Duodenal mucosa (tissue), 2 donors: Measurements from ENCODE around the gene ID1.
"Not testable (repeated sequence)": the region's sequence is repeated elsewhere in the genome, so short reads cannot be mapped to it uniquely, and the experiment has no call there.

Source experiments
- H3K27ac ChIP-seq: one replicate; pipeline ENCODE4 v1.7.0; 2013; ENCODE audit warnings: low read depth, low read length
- H3K27me3 ChIP-seq, 2 donors: one replicate each; pipeline ENCODE4 v1.7.0; 2013; ENCODE audit warnings: low read length in 2 of 2, control low read depth in 1 of 2; ENCODE audit not compliant: insufficient read depth in 2 of 2, control insufficient read depth in 1 of 2
- H3K36me3 ChIP-seq, 2 donors: one replicate each; pipeline ENCODE4 v1.7.0; 2013; ENCODE audit warnings: low read length in 2 of 2, control low read depth in 1 of 2; ENCODE audit not compliant: insufficient read depth in 2 of 2, control insufficient read depth in 1 of 2
- H3K4me1 ChIP-seq, 2 donors: one replicate each; pipeline ENCODE4 v1.7.0; 2013; ENCODE audit warnings: low read length in 2 of 2, control low read depth in 1 of 2; ENCODE audit not compliant: insufficient read depth in 2 of 2, control insufficient read depth in 1 of 2
- H3K4me3 ChIP-seq, 2 donors: one replicate each; pipeline ENCODE4 v1.7.0; 2013; ENCODE audit warnings: low read length in 2 of 2, low read depth in 1 of 2
- H3K9ac ChIP-seq, 2 donors: one replicate each; pipeline ENCODE4 v1.7.0; 2013; ENCODE audit warnings: low read length in 2 of 2, low read depth in 1 of 2
- H3K9me3 ChIP-seq, 2 donors: one replicate each; pipeline ENCODE4 v1.7.0; 2013; ENCODE audit warnings: low read length in 2 of 2, control low read depth in 1 of 2; ENCODE audit not compliant: control insufficient read depth in 1 of 2

ID1 gene

GRCh38 chr20:31587545-31588389 lies 17.3 kb upstream of the ID1 start:
- Histone ChIP-seq H3K36me3 (no peaks in the 10 kb centered on the region), H3K27ac (peak overlapping the region; percentile 32), H3K4me1 (peaks cover 4% of the 10 kb centered on the region in 2 donors), H3K4me3 (peak overlapping the region; percentile 69 to 70), H3K27me3 (no peaks in the 10 kb centered on the region), H3K9ac (peak overlapping the region; percentile 65 to 72), H3K9me3 (no peaks in the 10 kb centered on the region)

GRCh38 chr20:31590717-31591225 lies 14.3 kb upstream of the ID1 start:
- Histone ChIP-seq H3K9ac (no peak overlapping the region), H3K27ac (no peak overlapping the region), H3K9me3 (no peaks in the 10 kb centered on the region), H3K4me1 (peaks cover 20 to 24% of the 10 kb centered on the region in 2 donors), H3K4me3 (no peak overlapping the region), H3K36me3 (no peaks in the 10 kb centered on the region), H3K27me3 (no peaks in the 10 kb centered on the region)

GRCh38 chr20:31593221-31594001 lies 11.7 kb upstream of the ID1 start:
- Histone ChIP-seq H3K36me3 (no peaks in the 10 kb centered on the region), H3K9me3 (no peaks in the 10 kb centered on the region), H3K4me1 (peaks cover 27 to 34% of the 10 kb centered on the region in 2 donors), H3K27ac (peak overlapping the region; percentile 93), H3K27me3 (no peaks in the 10 kb centered on the region), H3K4me3 (peak overlapping the region in 1 of 2 donors; percentile 13), H3K9ac (peak overlapping the region; percentile 45 to 51)

- H3K9ac ChIP-seq, result peak overlapping the region; percentile 16 to 45
- H3K9me3 ChIP-seq, result no peaks in the 10 kb centered on the region
- H3K27me3 ChIP-seq, result no peaks in the 10 kb centered on the region
- H3K27ac ChIP-seq, result peak overlapping the region; percentile 93
- H3K4me1 ChIP-seq, result peaks cover 27 to 34% of the 10 kb centered on the region in 2 donors
- H3K4me3 ChIP-seq, result peak overlapping the region; percentile 45 to 52
- no peaks in the 10 kb centered on the region for H3K36me3 ChIP-seq
These were observed 11.0 kb upstream of the ID1 start for GRCh38 chr20:31594002-31594557.

- Histone ChIP-seq H3K9me3 (no peaks in the 10 kb centered on the region), H3K4me3 (peak overlapping the region; percentile 45 to 52), H3K27me3 (no peaks in the 10 kb centered on the region), H3K27ac (peak overlapping the region; percentile 93), H3K36me3 (no peaks in the 10 kb centered on the region), H3K4me1 (peaks cover 27 to 34% of the 10 kb centered on the region in 2 donors), H3K9ac (peak overlapping the region; percentile 35 to 45)
These were observed 10.3 kb upstream of the ID1 start for GRCh38 chr20:31594558-31595379.

GRCh38 chr20:31595380-31595653 lies 9.8 kb upstream of the ID1 start:
- H3K36me3 ChIP-seq, result no peaks in the 10 kb centered on the region
- peak overlapping the region in 1 of 2 donors; percentile 16 for H3K4me3 ChIP-seq
- H3K27me3 ChIP-seq, result no peaks in the 10 kb centered on the region
- peak overlapping the region; percentile 76 for H3K27ac ChIP-seq
- H3K4me1 ChIP-seq, result peaks cover 27 to 34% of the 10 kb centered on the region in 2 donors
- peak overlapping the region; percentile 35 to 62 for H3K9ac ChIP-seq
- no peaks in the 10 kb centered on the region for H3K9me3 ChIP-seq

GRCh38 chr20:31595654-31596411 lies 9.3 kb upstream of the ID1 start:
- Histone ChIP-seq H3K27me3 (no peaks in the 10 kb centered on the region), H3K9me3 (no peaks in the 10 kb centered on the region), H3K4me1 (peaks cover 27 to 34% of the 10 kb centered on the region in 2 donors), H3K9ac (peak overlapping the region; percentile 43 to 62), H3K27ac (peak overlapping the region; percentile 76), H3K36me3 (no peaks in the 10 kb centered on the region), H3K4me3 (peak overlapping the region; percentile 16 to 25)

GRCh38 chr20:31596412-31596715 lies 8.7 kb upstream of the ID1 start:
- H3K27ac ChIP-seq, result peak overlapping the region; percentile 76
- H3K4me1 ChIP-seq, result peaks cover 27 to 34% of the 10 kb centered on the region in 2 donors
- not testable (repeated sequence) for H3K4me3 ChIP-seq, H3K36me3 ChIP-seq, H3K27me3 ChIP-seq, H3K9me3 ChIP-seq
- peak overlapping the region; percentile 43 to 62 for H3K9ac ChIP-seq

- no peak overlapping the region for H3K27ac ChIP-seq
- peaks cover 27 to 34% of the 10 kb centered on the region in 2 donors for H3K4me1 ChIP-seq
- no peaks in the 10 kb centered on the region for H3K36me3 ChIP-seq
- H3K9ac ChIP-seq, result no peak overlapping the region
- H3K9me3 ChIP-seq, result no peaks in the 10 kb centered on the region
- H3K4me3 ChIP-seq, result no peak overlapping the region
- H3K27me3 ChIP-seq, result no peaks in the 10 kb centered on the region
These were observed 8.1 kb upstream of the ID1 start for GRCh38 chr20:31596831-31597480.
